ENCODE results near the gene SLC37A3.

DNA sequence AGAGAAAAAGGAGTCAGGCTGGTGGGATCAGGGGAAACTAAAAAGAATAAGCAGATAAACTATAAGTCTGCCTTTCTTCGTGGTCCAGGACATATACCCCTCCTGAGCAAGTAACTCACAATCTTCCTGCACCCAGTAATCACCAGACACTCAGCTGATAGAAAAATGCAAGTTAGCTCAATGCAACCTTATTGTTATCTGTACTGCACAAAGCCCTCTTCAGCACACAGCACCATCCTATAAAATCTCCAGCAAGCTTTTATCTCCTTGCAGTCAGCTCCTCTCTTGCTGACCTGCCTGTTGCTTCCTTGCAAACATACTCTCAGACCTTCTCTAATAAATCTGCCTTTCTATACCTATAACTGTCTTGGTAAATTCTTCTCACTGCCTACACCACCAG lies 6.7 kb downstream of the SLC37A3 start:
- TF ChIP-seq, protein P1, sequence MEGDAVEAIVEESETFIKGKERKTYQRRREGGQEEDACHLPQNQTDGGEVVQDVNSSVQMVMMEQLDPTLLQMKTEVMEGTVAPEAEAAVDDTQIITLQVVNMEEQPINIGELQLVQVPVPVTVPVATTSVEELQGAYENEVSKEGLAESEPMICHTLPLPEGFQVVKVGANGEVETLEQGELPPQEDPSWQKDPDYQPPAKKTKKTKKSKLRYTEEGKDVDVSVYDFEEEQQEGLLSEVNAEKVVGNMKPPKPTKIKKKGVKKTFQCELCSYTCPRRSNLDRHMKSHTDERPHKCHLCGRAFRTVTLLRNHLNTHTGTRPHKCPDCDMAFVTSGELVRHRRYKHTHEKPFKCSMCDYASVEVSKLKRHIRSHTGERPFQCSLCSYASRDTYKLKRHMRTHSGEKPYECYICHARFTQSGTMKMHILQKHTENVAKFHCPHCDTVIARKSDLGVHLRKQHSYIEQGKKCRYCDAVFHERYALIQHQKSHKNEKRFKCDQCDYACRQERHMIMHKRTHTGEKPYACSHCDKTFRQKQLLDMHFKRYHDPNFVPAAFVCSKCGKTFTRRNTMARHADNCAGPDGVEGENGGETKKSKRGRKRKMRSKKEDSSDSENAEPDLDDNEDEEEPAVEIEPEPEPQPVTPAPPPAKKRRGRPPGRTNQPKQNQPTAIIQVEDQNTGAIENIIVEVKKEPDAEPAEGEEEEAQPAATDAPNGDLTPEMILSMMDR (IDR thresholded peaks at IDR 0.05): no peak
- no peak for TF ChIP-seq POLR2A (IDR thresholded peaks at IDR 0.05)

Measured in uterus (tissue), 2 donors.